T-cell (primary cell): ENCODE measurements around the gene IGFBP4. TPM values are rescaled to one million over a fixed set of nuclear protein-coding genes. Genes with fewer than 3 reads are reported as not detected.

Experiments used
- ATAC-seq, 4 experiments: fragments of 200-7000 bp in 3 of 4; fragments of 150-1000 bp in 1 of 4; cut with Tn5 transposase; replicated peaks in 1 of 4; 1 replicate in 3 of 4; 2 replicates in 1 of 4; pipeline ENCODE4 v1.10.0; 2021; ENCODE audit warnings: moderate library complexity in 3 of 4, mild to moderate bottlenecking in 2 of 4, moderate number of reproducible peaks in 1 of 4
- CTCF ChIA-PET, 2 donors: fragments of 300-600 bp; sonication (Branson Sonifier 250); formaldehyde crosslinking; loops; one replicate each; lab custom pipeline; 2022; ENCODE audit warnings: antibody characterized with exemption in 2 of 2; lab: Charles Lee
- POLR2A ChIA-PET, 2 donors: fragments of 300-600 bp; sonication (Branson Sonifier 250); formaldehyde crosslinking; loops; one replicate each; lab custom pipeline; 2022; ENCODE audit warnings: antibody characterized with exemption in 2 of 2; lab: Charles Lee
- DNase-seq, 35 experiments: peaks; one replicate each; pipeline versions ENCODE4 v3.0.0 to v3.0.0-alpha.2; 2013 to 2023
- H3K27ac ChIP-seq: one replicate; pipeline ENCODE4 v1.5.1; 2013; ENCODE audit warnings: low read length
- H3K27me3 ChIP-seq, 2 experiments: replicated peaks in 1 of 2; 1 replicate in 1 of 2; 2 replicates in 1 of 2; pipeline versions ENCODE4 v1.6.1 to v1.7.0; 2013; ENCODE audit warnings: low read length in 1 of 2, mixed read lengths in 1 of 2; ENCODE audit not compliant: control insufficient read depth in 2 of 2, insufficient read depth in 2 of 2; ENCODE audit errors: extremely low read depth in 1 of 2
- H3K36me3 ChIP-seq, 2 donors: 1 replicate in 1 of 2; 2 replicates in 1 of 2; pipeline versions ENCODE4 v1.6.1 to v1.7.0; 2013; ENCODE audit warnings: low read length in 1 of 2; ENCODE audit not compliant: control insufficient read depth in 2 of 2, insufficient read depth in 1 of 2; ENCODE audit errors: extremely low read depth in 1 of 2
- H3K4me1 ChIP-seq, 2 experiments: 1 replicate in 1 of 2; 2 replicates in 1 of 2; pipeline versions ENCODE4 v1.6.1 to v1.7.0; 2013; ENCODE audit warnings: low read length in 2 of 2, mixed read lengths in 1 of 2; ENCODE audit not compliant: insufficient read depth in 2 of 2, control insufficient read depth in 1 of 2; ENCODE audit errors: extremely low read depth in 1 of 2
- H3K4me3 ChIP-seq, 2 donors: 1 replicate in 1 of 2; 2 replicates in 1 of 2; pipeline versions ENCODE4 v1.5.1 to v1.7.0; 2013; ENCODE audit warnings: mild to moderate bottlenecking in 2 of 2, low read length in 1 of 2, moderate library complexity in 1 of 2; ENCODE audit not compliant: control insufficient read depth in 1 of 2; ENCODE audit errors: extremely low read depth in 1 of 2
- H3K9me3 ChIP-seq: 2 replicates; pipeline ENCODE4 v1.7.0; 2013
- H3K27ac Mint-ChIP-seq, 2 donors: one replicate each; pipeline ENCODE4 v1.8.0; 2020 to 2021; ENCODE audit warnings: mild to moderate bottlenecking in 2 of 2, mixed read lengths in 2 of 2
- H3K27me3 Mint-ChIP-seq, 2 donors: one replicate each; pipeline ENCODE4 v1.8.0; 2021 to 2022; ENCODE audit warnings: mixed read lengths in 2 of 2
- H3K36me3 Mint-ChIP-seq: one replicate; pipeline ENCODE4 v1.8.0; 2021; ENCODE audit warnings: mixed read lengths
- H3K4me1 Mint-ChIP-seq, 3 donors: one replicate each; pipeline ENCODE4 v1.8.0; 2020 to 2022; ENCODE audit warnings: mixed read lengths in 3 of 3, mild to moderate bottlenecking in 1 of 3
- H3K4me3 Mint-ChIP-seq, 3 donors: one replicate each; pipeline ENCODE4 v1.8.0; 2020 to 2022; ENCODE audit warnings: mild to moderate bottlenecking in 3 of 3, mixed read lengths in 3 of 3, moderate library complexity in 3 of 3
- H3K9me3 Mint-ChIP-seq, 3 donors: one replicate each; pipeline ENCODE4 v1.8.0; 2020 to 2022; ENCODE audit warnings: mixed read lengths in 3 of 3
- WGBS: methylation state at CpG from one replicate; pipeline ENCODE4 v1.1.5; 2013; ENCODE audit warnings: missing lambda C conversion rate; ENCODE audit not compliant: insufficient coverage; 5-methylcytosine and 5-hydroxymethylcytosine counted together
- total RNA-seq, 35 experiments: library from RNA in 6 of 35; stranded (reverse) in 6 of 35; fragments of 120-200 nt in 1 of 35; gene quantifications; one replicate each; pipeline versions ENCODE4 v1.2.1 to v1.2.4 and lab custom pipeline; 2013 to 2026

The IGFBP4 gene
- total RNA-seq, 5 donors from 2014 or later (not counting 1 experiment from before 2014, with no cell fraction given): 4.0 to 12.3 (median 11.3) TPM

GRCh38 chr17:40491486-40491885 lies 48.2 kb downstream of the IGFBP4 start:
- Histone ChIP-seq H3K4me1 (peaks cover 24 to 42% of the 10 kb centered on the region in 2 experiments), H3K27me3 (peaks cover 0 to 2% of the 10 kb centered on the region in 2 experiments), H3K27ac (no peak overlapping the region), H3K4me3 (no peak overlapping the region), H3K9me3 (no peaks in the 10 kb centered on the region), H3K36me3 (no peaks in the 10 kb centered on the region)
- Mint-ChIP-seq H3K4me1 (peaks cover 44 to 51% (median 47%) of the 10 kb centered on the region in 3 donors), H3K4me3 (no peak overlapping the region), H3K27ac (no peak overlapping the region), H3K27me3 (no peaks in the 10 kb centered on the region), H3K9me3 (no peaks in the 10 kb centered on the region), H3K36me3 (no peaks in the 10 kb centered on the region)
- ChIA-PET CTCF (interaction anchor here (0.7 to 0.8 kb wide), 2 partner anchors 11 to 16 kb away, joined by 3 read pairs; no protein-coding TSS in a partner anchor), POLR2A (interaction anchor here in 1 of 2 donors (0.6 kb wide), 1 partner anchor 37 kb away, joined by 5 read pairs; no protein-coding TSS in a partner anchor)
- WGBS: 75% methylated on average over 4 of the region's 7 CpGs
- no peak for DNase-seq
- no peak for ATAC-seq

- Mint-ChIP-seq H3K4me3 (no peak overlapping the region), H3K9me3 (no peaks in the 10 kb centered on the region), H3K27me3 (no peaks in the 10 kb centered on the region), H3K36me3 (no peaks in the 10 kb centered on the region), H3K4me1 (peaks cover 31 to 34% (median 33%) of the 10 kb centered on the region in 3 donors), H3K27ac (no peak overlapping the region)
- Histone ChIP-seq H3K36me3 (no peaks in the 10 kb centered on the region), H3K9me3 (no peaks in the 10 kb centered on the region), H3K4me1 (peaks cover 24 to 35% of the 10 kb centered on the region in 2 experiments), H3K27me3 (no peaks in the 10 kb centered on the region), H3K4me3 (no peak overlapping the region), H3K27ac (no peak overlapping the region)
- WGBS: 97% methylated on average over 3 of the region's 4 CpGs
- CTCF ChIA-PET: no interaction called here
- ATAC-seq (no peak), DNase-seq (no peak)
- POLR2A ChIA-PET: interaction anchor here in 1 of 2 donors (0.5 kb wide), 1 partner anchor 33 kb away, joined by 3 read pairs; no protein-coding TSS in a partner anchor
Measured at GRCh38 chr17:40493697-40494096, 50.4 kb downstream of the IGFBP4 start.

GRCh38 chr17:40495140-40495539 lies 51.9 kb downstream of the IGFBP4 start:
- H3K27ac ChIP-seq: no peak overlapping the region
- CTCF ChIA-PET: interaction anchor here in 1 of 2 donors (1.0 kb wide), 1 partner anchor 40 kb away, joined by 4 read pairs; no protein-coding TSS in a partner anchor
- H3K27me3 Mint-ChIP-seq: no peaks in the 10 kb centered on the region
- no peaks in the 10 kb centered on the region for H3K9me3 ChIP-seq
- H3K36me3 ChIP-seq: no peaks in the 10 kb centered on the region
- ATAC-seq (no peak), DNase-seq (no peak)
- H3K4me3 Mint-ChIP-seq: no peak overlapping the region
- H3K9me3 Mint-ChIP-seq: no peaks in the 10 kb centered on the region
- WGBS: 92% methylated on average over 2 of the region's 5 CpGs
- peaks cover 0 to 9% of the 10 kb centered on the region in 2 experiments for H3K27me3 ChIP-seq
- H3K4me3 ChIP-seq: no peak overlapping the region
- peaks cover 17 to 25% of the 10 kb centered on the region in 2 experiments for H3K4me1 ChIP-seq
- POLR2A ChIA-PET: interaction anchor here in 1 of 2 donors (0.6 kb wide), 1 partner anchor 9 kb away, joined by 7 read pairs; no protein-coding TSS in a partner anchor
- no peaks in the 10 kb centered on the region for H3K36me3 Mint-ChIP-seq
- no peak overlapping the region for H3K27ac Mint-ChIP-seq
- H3K4me1 Mint-ChIP-seq: peaks cover 17 to 25% (median 22%) of the 10 kb centered on the region in 3 donors

GRCh38 chr17:40496170-40496569 lies 52.9 kb downstream of the IGFBP4 start:
- Histone ChIP-seq H3K27ac (no peak overlapping the region), H3K9me3 (no peaks in the 10 kb centered on the region), H3K27me3 (peaks cover 0 to 12% of the 10 kb centered on the region in 2 experiments), H3K36me3 (no peaks in the 10 kb centered on the region), H3K4me1 (peaks cover 6 to 15% of the 10 kb centered on the region in 2 experiments), H3K4me3 (no peak overlapping the region)
- no peak for ATAC-seq
- ChIA-PET POLR2A (no interaction called here), CTCF (interaction anchor here (0.6 to 0.8 kb wide), 2 partner anchors 35 to 40 kb away, joined by 3 to 4 read pairs; no protein-coding TSS in a partner anchor)
- H3K27me3 Mint-ChIP-seq: peaks cover 0 to 3% of the 10 kb centered on the region in 2 donors
- H3K27ac Mint-ChIP-seq: no peak overlapping the region
- no peaks in the 10 kb centered on the region for H3K9me3 Mint-ChIP-seq
- no peak overlapping the region for H3K4me3 Mint-ChIP-seq
- H3K36me3 Mint-ChIP-seq: no peaks in the 10 kb centered on the region
- WGBS: 91% methylated on average over 4 of the region's 6 CpGs
- H3K4me1 Mint-ChIP-seq: peaks cover 7 to 18% (median 12%) of the 10 kb centered on the region in 3 donors
- no peak for DNase-seq

- 93% methylated on average over 3 of the region's 9 CpGs for WGBS
- Histone ChIP-seq H3K27me3 (peaks cover 0 to 16% of the 10 kb centered on the region in 2 experiments), H3K36me3 (no peaks in the 10 kb centered on the region), H3K4me1 (peaks cover 3 to 8% of the 10 kb centered on the region in 2 experiments), H3K27ac (no peak overlapping the region), H3K9me3 (no peaks in the 10 kb centered on the region), H3K4me3 (no peak overlapping the region)
- no peak for ATAC-seq
- Mint-ChIP-seq H3K9me3 (no peaks in the 10 kb centered on the region), H3K4me3 (no peak overlapping the region), H3K27ac (no peak overlapping the region), H3K36me3 (no peaks in the 10 kb centered on the region), H3K4me1 (peaks cover 1 to 14% (median 5%) of the 10 kb centered on the region in 3 donors), H3K27me3 (peaks cover 0 to 3% of the 10 kb centered on the region in 2 donors)
- DNase-seq: no peak
- CTCF ChIA-PET: interaction anchor here (0.6 to 0.8 kb wide), 2 partner anchors 35 to 39 kb away, joined by 3 to 4 read pairs; no protein-coding TSS in a partner anchor
- POLR2A ChIA-PET: no interaction called here
Measured at GRCh38 chr17:40496634-40497420, 53.6 kb downstream of the IGFBP4 start.

GRCh38 chr17:40497695-40498094 lies 54.4 kb downstream of the IGFBP4 start:
- no peak overlapping the region for H3K27ac Mint-ChIP-seq
- Histone ChIP-seq H3K36me3 (no peaks in the 10 kb centered on the region), H3K4me3 (no peak overlapping the region), H3K27me3 (peaks cover 0 to 18% of the 10 kb centered on the region in 2 experiments), H3K4me1 (peaks cover 0 to 5% of the 10 kb centered on the region in 2 experiments), H3K27ac (no peak overlapping the region), H3K9me3 (no peaks in the 10 kb centered on the region)
- H3K9me3 Mint-ChIP-seq: no peaks in the 10 kb centered on the region
- ATAC-seq: no peak
- H3K4me3 Mint-ChIP-seq: no peak overlapping the region
- peaks cover 0 to 17% (median 2%) of the 10 kb centered on the region in 3 donors for H3K4me1 Mint-ChIP-seq
- DNase-seq: no peak
- no peaks in the 10 kb centered on the region for H3K36me3 Mint-ChIP-seq
- ChIA-PET POLR2A (interaction anchor here in 1 of 2 donors (0.5 kb wide), 1 partner anchor 308 kb away, joined by 6 read pairs; no protein-coding TSS in a partner anchor), CTCF (no interaction called here)
- H3K27me3 Mint-ChIP-seq: peaks cover 0 to 3% of the 10 kb centered on the region in 2 donors
- WGBS: no CpG with 5 or more reads among the region's 2 CpGs
